SK-N-SH (cell line): ENCODE measurements around the gene KRT80. TPM values are rescaled to one million over a fixed set of nuclear protein-coding genes. Genes with fewer than 3 reads are reported as not detected.

Experiments used
- CTCF ChIA-PET: fragments of 300-600, 350-600 bp; formaldehyde crosslinking; extraction: SDS; loops from one replicate; lab custom pipeline; 2021; lab: Yijun Ruan, JAX
- POLR2A ChIA-PET: fragments of 350-600 bp; sonication (Branson Sonifier 250); formaldehyde crosslinking; extraction: SDS; loops from one replicate; lab custom pipeline; 2020; ENCODE audit warnings: antibody characterized with exemption, inconsistent platforms; lab: Yijun Ruan, JAX
- DNase-seq: peaks from one replicate; pipeline ENCODE4 v3.0.0; 2012
- H2AFZ ChIP-seq: fragments of 200-600 bp; sonication (generic); 2 replicates; pipeline ENCODE4 v1.8.1; 2016; ENCODE audit warnings: antibody characterized with exemption, mild to moderate bottlenecking, low read depth
- H3F3A ChIP-seq: fragments of 200-600 bp; sonication (generic); replicated peaks from 2 replicates; pipeline ENCODE3; 2016; ENCODE audit warnings: antibody characterized with exemption, mild to moderate bottlenecking; ENCODE audit not compliant: insufficient read depth
- H3K27ac ChIP-seq, 2 experiments: fragments of 200-500 bp in 1 of 2; fragments of 200-600 bp in 1 of 2; sonication (Bioruptor generic) in 1 of 2; sonication (generic), shearing (Covaris generic) in 1 of 2; 2 replicates each; pipeline versions ENCODE4 v1.5.1 to v1.6.1; 2014 to 2016; ENCODE audit warnings: low read depth in 2 of 2, inconsistent platforms in 1 of 2, low read length in 1 of 2, mild to moderate bottlenecking in 1 of 2, mixed read lengths in 1 of 2
- H3K27me3 ChIP-seq: fragments of 200-600 bp; sonication (generic), shearing (Covaris generic); 2 replicates; pipeline ENCODE4 v1.6.1; 2016; ENCODE audit warnings: mixed run types; ENCODE audit not compliant: insufficient read depth
- H3K36me3 ChIP-seq, 2 experiments: fragments of 200-500 bp in 1 of 2; fragments of 200-600 bp in 1 of 2; sonication (Bioruptor generic) in 1 of 2; sonication (generic) in 1 of 2; replicated peaks in 1 of 2; 2 replicates each; pipeline versions ENCODE3 to v1.5.1; 2014 to 2016; ENCODE audit warnings: low read length in 1 of 2, mild to moderate bottlenecking in 1 of 2; ENCODE audit not compliant: insufficient read depth in 2 of 2, control insufficient read depth in 1 of 2
- H3K4me1 ChIP-seq, 2 experiments: fragments of 200-500 bp in 1 of 2; fragments of 200-600 bp in 1 of 2; sonication (Bioruptor generic) in 1 of 2; sonication (generic), shearing (Covaris generic) in 1 of 2; 2 replicates each; pipeline versions ENCODE4 v1.5.1 to v1.6.1; 2014 to 2016; ENCODE audit warnings: low read depth in 1 of 2, low read length in 1 of 2, mixed run types in 1 of 2; ENCODE audit not compliant: insufficient read depth in 2 of 2, control insufficient read depth in 1 of 2
- H3K4me2 ChIP-seq: fragments of 200-600 bp; sonication (generic), shearing (Covaris generic); 2 replicates; pipeline ENCODE4 v1.6.1; 2017; ENCODE audit warnings: mixed run types
- H3K4me3 ChIP-seq, 2 experiments: fragments of 200-500 bp in 1 of 2; fragments of 200-600 bp in 1 of 2; sonication (Bioruptor generic) in 1 of 2; sonication (generic), shearing (Covaris generic) in 1 of 2; 2 replicates each; pipeline versions ENCODE4 v1.5.1 to v1.8.1; 2014 to 2016; ENCODE audit warnings: low read depth in 2 of 2, inconsistent platforms in 1 of 2, low read length in 1 of 2, mild to moderate bottlenecking in 1 of 2, mixed read lengths in 1 of 2, moderate library complexity in 1 of 2
- H3K79me2 ChIP-seq: fragments of 200-600 bp; sonication (generic); 2 replicates; pipeline ENCODE4 v1.8.1; 2017; ENCODE audit warnings: mild to moderate bottlenecking; ENCODE audit not compliant: insufficient read depth
- H3K9ac ChIP-seq: fragments of 200-600 bp; sonication (generic); 2 replicates; pipeline ENCODE4 v1.6.1; 2017; ENCODE audit warnings: mixed run types
- H3K9me2 ChIP-seq: fragments of 200-600 bp; sonication (generic); 2 replicates; pipeline ENCODE4 v1.6.1; 2017; ENCODE audit warnings: mixed run types
- H3K9me3 ChIP-seq: fragments of 200-600 bp; sonication (generic); 2 replicates; pipeline ENCODE4 v1.6.1; 2017; ENCODE audit warnings: mixed run types, mild to moderate bottlenecking, moderate library complexity
- H4K20me1 ChIP-seq: fragments of 200-600 bp; sonication (generic); 2 replicates; pipeline ENCODE4 v1.6.1; 2017; ENCODE audit warnings: mild to moderate bottlenecking, mixed run types; ENCODE audit not compliant: insufficient read depth
- CHD2 ChIP-seq: fragments of 150-350 bp; IDR thresholded peaks from 2 replicates; pipeline ENCODE4 v1.6.1; 2018; ENCODE audit warnings: low read length; ENCODE audit not compliant: partially characterized antibody
- CTCF ChIP-seq: fragments of 200-600 bp; sonication (generic); IDR thresholded peaks from 2 replicates; pipeline ENCODE4 v1.6.1; 2017; ENCODE audit warnings: antibody characterized with exemption, mild to moderate bottlenecking, moderate library complexity
- EP300 ChIP-seq, 2 experiments: IDR thresholded peaks; 2 replicates each; pipeline versions ENCODE4 v1.4.0 to v1.6.1; 2012; ENCODE audit warnings: borderline replicate concordance in 1 of 2, low read depth in 1 of 2, low read length in 1 of 2
- EZH2phosphoT487 ChIP-seq: fragments of 200-600 bp; sonication (generic); IDR thresholded peaks from 2 replicates; pipeline ENCODE4 v1.6.1; 2017; ENCODE audit warnings: low read depth, mixed run types, mild to moderate bottlenecking, antibody characterized with exemption, moderate library complexity, borderline replicate concordance
- FOSL2 ChIP-seq: IDR thresholded peaks from 2 replicates; pipeline ENCODE4 v1.4.0; 2012; ENCODE audit warnings: low read depth, mild to moderate bottlenecking, moderate library complexity, borderline replicate concordance
- FOXM1 ChIP-seq: IDR thresholded peaks from 2 replicates; pipeline ENCODE4 v1.4.0; 2012; ENCODE audit warnings: low read depth, mild to moderate bottlenecking
- GABPA ChIP-seq: IDR thresholded peaks from 2 replicates; pipeline ENCODE4 v1.4.0; 2012; ENCODE audit warnings: low read depth, mild to moderate bottlenecking
- JUND ChIP-seq: IDR thresholded peaks from 2 replicates; pipeline ENCODE4 v1.4.0; 2012
- MAX ChIP-seq: IDR thresholded peaks from 2 replicates; pipeline ENCODE4 v1.4.0; 2012; ENCODE audit warnings: low read depth
- MEF2A ChIP-seq: IDR thresholded peaks from 2 replicates; pipeline ENCODE4 v1.4.0; 2012; ENCODE audit warnings: low read depth, borderline replicate concordance
- MXI1 ChIP-seq: IDR thresholded peaks from 2 replicates; pipeline ENCODE4 v1.6.1; 2012; ENCODE audit warnings: mild to moderate bottlenecking, low read depth, low read length, improper control_type of control experiment
- PBX3 ChIP-seq: IDR thresholded peaks from 2 replicates; pipeline ENCODE4; 2012
- SMC3 ChIP-seq: IDR thresholded peaks from 2 replicates; pipeline ENCODE4 v1.6.1; 2012; ENCODE audit warnings: low read depth, low read length, improper control_type of control experiment
- TAF1 ChIP-seq: IDR thresholded peaks from 2 replicates; pipeline ENCODE4 v1.6.1; 2012; ENCODE audit warnings: low read depth, mild to moderate bottlenecking, low read length, moderate library complexity, borderline replicate concordance
- TCF12 ChIP-seq: IDR thresholded peaks from 2 replicates; pipeline ENCODE4 v1.4.0; 2012
- TEAD4 ChIP-seq: IDR thresholded peaks from 2 replicates; pipeline ENCODE4 v1.4.0; 2012; ENCODE audit warnings: mild to moderate bottlenecking, borderline replicate concordance; ENCODE audit not compliant: insufficient read depth
- YY1 ChIP-seq: IDR thresholded peaks from 2 replicates; pipeline ENCODE4 v1.4.0; 2012; ENCODE audit warnings: low read depth, mild to moderate bottlenecking
- WGBS: methylation state at CpG from one replicate; pipeline ENCODE4 v1.1.6; 2017; ENCODE audit warnings: low lambda C conversion rate; 5-methylcytosine and 5-hydroxymethylcytosine counted together
- polyA plus RNA-seq, 3 experiments: library from polyadenylated mRNA; depleted of rRNA; stranded (reverse); fragments of >200 nt; gene quantifications; 2 replicates each; pipeline ENCODE4 v1.2.3, GENCODE V29; 2012
- TF ChIP-seq, protein P1 (sequence below): fragments of 150-350 bp; IDR thresholded peaks from 2 replicates; pipeline ENCODE4 v1.6.1; 2017; ENCODE audit warnings: antibody characterized with exemption, low read length, low read depth, borderline replicate concordance
- TF ChIP-seq, protein P2 (sequence below): IDR thresholded peaks from 2 replicates; pipeline ENCODE4 v1.4.0; 2012; ENCODE audit warnings: low read depth, borderline replicate concordance
- TF ChIP-seq, protein P3 (sequence below): IDR thresholded peaks from 2 replicates; pipeline ENCODE4 v1.4.0; 2012; ENCODE audit warnings: low read depth, borderline replicate concordance

Gene KRT80
- polyA plus RNA-seq, 1 of the 3 experiments (the other 2 are of a cell fraction): 14.9 TPM

GRCh38 chr12:52191841-52192791 lies at the start of gene KRT80 (continued):
- TF ChIP-seq, protein P1, sequence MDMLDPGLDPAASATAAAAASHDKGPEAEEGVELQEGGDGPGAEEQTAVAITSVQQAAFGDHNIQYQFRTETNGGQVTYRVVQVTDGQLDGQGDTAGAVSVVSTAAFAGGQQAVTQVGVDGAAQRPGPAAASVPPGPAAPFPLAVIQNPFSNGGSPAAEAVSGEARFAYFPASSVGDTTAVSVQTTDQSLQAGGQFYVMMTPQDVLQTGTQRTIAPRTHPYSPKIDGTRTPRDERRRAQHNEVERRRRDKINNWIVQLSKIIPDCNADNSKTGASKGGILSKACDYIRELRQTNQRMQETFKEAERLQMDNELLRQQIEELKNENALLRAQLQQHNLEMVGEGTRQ: no peak
- TF ChIP-seq MAX (peak; percentile 74), EP300 (IDR thresholded peaks at IDR 0.05; ENCODE audit: borderline replicate concordance in 1 of 2, low read depth in 1 of 2, low read length in 1 of 2) (peak in 1 of 2 experiments; percentile 96; a peak in 1 of 4 replicates), CHD2 (no peak), MEF2A (no peak; the same call in 1 of the 2 replicates), YY1 (no peak), TCF12 (peak; percentile 89), TAF1 (no peak), TEAD4 (peak; percentile 96), CTCF (no peak), GABPA (no peak)

GRCh38 chr12:52241205-52241842 lies 49.5 kb upstream of the KRT80 start:
- POLR2A ChIA-PET: no interaction called here
- TF ChIP-seq JUND (no peak), CTCF (no peak), PBX3 (no peak), MXI1 (no peak), SMC3 (no peak), FOSL2 (no peak), EZH2phosphoT487 (no peak), FOXM1 (no peak)
- TF ChIP-seq, protein P2, sequence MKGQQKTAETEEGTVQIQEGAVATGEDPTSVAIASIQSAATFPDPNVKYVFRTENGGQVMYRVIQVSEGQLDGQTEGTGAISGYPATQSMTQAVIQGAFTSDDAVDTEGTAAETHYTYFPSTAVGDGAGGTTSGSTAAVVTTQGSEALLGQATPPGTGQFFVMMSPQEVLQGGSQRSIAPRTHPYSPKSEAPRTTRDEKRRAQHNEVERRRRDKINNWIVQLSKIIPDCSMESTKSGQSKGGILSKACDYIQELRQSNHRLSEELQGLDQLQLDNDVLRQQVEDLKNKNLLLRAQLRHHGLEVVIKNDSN: no peak
- TF ChIP-seq, protein P3, sequence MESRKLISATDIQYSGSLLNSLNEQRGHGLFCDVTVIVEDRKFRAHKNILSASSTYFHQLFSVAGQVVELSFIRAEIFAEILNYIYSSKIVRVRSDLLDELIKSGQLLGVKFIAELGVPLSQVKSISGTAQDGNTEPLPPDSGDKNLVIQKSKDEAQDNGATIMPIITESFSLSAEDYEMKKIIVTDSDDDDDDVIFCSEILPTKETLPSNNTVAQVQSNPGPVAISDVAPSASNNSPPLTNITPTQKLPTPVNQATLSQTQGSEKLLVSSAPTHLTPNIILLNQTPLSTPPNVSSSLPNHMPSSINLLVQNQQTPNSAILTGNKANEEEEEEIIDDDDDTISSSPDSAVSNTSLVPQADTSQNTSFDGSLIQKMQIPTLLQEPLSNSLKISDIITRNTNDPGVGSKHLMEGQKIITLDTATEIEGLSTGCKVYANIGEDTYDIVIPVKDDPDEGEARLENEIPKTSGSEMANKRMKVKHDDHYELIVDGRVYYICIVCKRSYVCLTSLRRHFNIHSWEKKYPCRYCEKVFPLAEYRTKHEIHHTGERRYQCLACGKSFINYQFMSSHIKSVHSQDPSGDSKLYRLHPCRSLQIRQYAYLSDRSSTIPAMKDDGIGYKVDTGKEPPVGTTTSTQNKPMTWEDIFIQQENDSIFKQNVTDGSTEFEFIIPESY: no peak

More at GRCh38 chr12:52241205-52241842, 49.5 kb upstream of the KRT80 start:
- peaks cover 17 to 23% of the 10 kb centered on the region in 2 experiments; a peak in 3 of 4 replicates for H3K4me1 ChIP-seq
- H3F3A ChIP-seq: no peaks in the 10 kb centered on the region
- no peaks in the 10 kb centered on the region for H3K79me2 ChIP-seq
- H3K36me3 ChIP-seq: no peaks in the 10 kb centered on the region
- no peak overlapping the region for H3K9ac ChIP-seq
- no peak overlapping the region for H3K27ac ChIP-seq
- H2AFZ ChIP-seq: no peak overlapping the region
- no peaks in the 10 kb centered on the region for H4K20me1 ChIP-seq
- H3K9me2 ChIP-seq: no peaks in the 10 kb centered on the region
- H3K27me3 ChIP-seq: no peaks in the 10 kb centered on the region
- 83% methylated on average over 9 of the region's 11 CpGs for WGBS
- H3K9me3 ChIP-seq: no peaks in the 10 kb centered on the region
- H3K4me2 ChIP-seq: no peak overlapping the region
- no peak overlapping the region for H3K4me3 ChIP-seq
- CTCF ChIA-PET: interaction anchor here (1.4 to 1.7 kb wide), 2 partner anchors 20 to 38 kb away, joined by 7 to 8 read pairs; no protein-coding TSS in a partner anchor
- peak; percentile 13 for DNase-seq
